Neural progenitor cell (in vitro differentiated cells): ENCODE measurements around the gene NHLH1.

Experiments
- CTCF ChIP-seq: fragments of 200-600 bp; sonication (generic); IDR thresholded peaks from 2 replicates; pipeline ENCODE4 v1.5.1; 2017; ENCODE audit warnings: antibody characterized with exemption, mild to moderate bottlenecking
- EZH2 ChIP-seq: fragments of 200-600 bp; sonication (generic); IDR thresholded peaks from 2 replicates; pipeline ENCODE4 v1.6.1; 2017; ENCODE audit warnings: antibody characterized with exemption, mild to moderate bottlenecking, moderate library complexity

GRCh38 chr1:160419838-160420169 lies 52.9 kb downstream of the NHLH1 start:
- TF ChIP-seq EZH2 (no peak), CTCF (no peak)
